ENCODE results near the gene FIS1.
"Not testable (repeated sequence)": the region's sequence is repeated elsewhere in the genome, so short reads cannot be mapped to it uniquely, and the experiment has no call there.

Gene FIS1

GRCh38 chr7:101244375-101245146, at the start of gene FIS1:
TSS of gene FIS1 (minus strand) at chr7:101245081. CDS start at chr7:101245004, 77 bp downstream.
- no peak for FAIRE-seq

DNA sequence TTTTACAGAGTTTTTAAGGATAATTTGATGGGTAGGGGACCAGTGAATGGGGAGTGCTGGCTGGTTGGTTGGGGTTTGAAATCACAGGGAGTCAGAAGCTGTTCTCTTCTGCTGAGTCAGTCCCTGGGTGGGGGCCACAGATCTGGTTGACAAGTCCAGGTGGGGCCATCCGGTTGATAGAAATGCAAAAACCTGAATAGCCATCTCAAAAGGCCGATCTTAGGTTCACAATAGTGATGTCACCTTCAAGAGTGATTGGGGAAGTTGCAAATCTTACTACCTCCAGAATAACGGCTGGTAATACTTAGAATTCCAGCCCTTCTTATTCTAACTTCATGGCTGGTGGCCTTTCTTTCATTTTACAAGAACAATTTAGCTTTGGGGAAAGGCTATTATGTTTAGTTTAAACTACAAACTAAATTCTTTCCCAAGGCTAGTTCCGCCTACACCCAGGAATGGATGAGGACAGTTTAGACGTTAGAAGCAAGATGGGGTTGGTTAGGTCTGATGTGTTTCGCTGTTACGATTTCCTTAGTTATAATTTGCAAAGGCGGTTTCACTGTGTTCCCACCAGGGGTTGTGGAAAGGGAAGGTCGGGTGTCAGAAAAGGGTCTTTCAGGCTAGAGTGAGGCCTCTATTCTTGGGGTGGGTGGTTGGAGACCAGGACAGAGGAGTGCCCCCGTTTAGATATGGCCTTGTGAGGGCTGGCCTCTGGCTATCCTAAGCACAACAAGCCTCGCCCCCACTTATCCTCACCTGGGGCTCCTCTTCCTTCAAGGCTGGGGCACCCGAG, 49.4 kb upstream of the FIS1 start:
- FAIRE-seq: no peak

DNA sequence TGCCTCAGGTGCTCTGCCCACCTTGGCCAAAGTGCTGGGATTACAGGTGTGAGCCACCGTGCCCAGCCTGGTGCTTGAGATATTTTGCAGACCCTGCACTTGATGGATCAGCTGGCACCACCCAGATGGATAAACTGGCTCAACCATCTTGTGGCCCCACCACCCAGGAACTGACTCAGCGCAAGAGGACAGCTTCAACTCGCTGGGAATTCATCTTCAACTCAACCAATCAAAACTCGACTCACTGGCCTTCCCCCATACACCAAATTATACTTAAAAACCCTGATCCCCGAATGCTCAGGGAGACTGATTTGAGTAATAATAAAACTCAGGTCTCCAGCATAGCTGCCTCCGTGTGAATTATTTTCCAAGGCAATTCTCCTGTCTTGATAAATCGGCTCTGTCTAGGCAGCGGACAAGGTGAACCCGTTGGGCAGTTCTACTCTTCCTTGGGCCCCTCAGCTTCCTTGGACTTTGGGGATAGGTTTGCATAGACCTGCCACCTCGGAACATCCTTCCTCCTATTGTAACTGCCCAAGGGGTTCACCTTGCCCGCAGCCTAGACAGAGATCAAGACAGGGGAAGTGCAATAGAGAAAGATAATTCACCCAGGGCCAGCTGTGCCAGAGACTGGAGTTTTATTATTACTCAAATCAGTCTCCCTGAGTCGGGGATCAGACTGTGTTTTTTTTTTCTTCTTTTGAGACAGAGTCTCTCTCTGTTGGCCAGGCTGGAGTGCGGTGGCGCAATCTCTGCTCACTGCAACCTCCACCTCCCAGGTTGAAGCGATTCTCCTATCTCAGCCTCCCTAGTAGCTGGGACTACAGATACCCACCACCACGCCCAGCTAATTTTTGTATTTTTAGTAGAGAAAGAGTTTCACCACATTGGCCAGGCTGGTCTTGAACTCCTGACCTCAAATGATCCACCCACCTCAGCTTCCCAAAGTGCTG, 48.5 kb upstream of the FIS1 start:
- not testable (repeated sequence) for FAIRE-seq

DNA sequence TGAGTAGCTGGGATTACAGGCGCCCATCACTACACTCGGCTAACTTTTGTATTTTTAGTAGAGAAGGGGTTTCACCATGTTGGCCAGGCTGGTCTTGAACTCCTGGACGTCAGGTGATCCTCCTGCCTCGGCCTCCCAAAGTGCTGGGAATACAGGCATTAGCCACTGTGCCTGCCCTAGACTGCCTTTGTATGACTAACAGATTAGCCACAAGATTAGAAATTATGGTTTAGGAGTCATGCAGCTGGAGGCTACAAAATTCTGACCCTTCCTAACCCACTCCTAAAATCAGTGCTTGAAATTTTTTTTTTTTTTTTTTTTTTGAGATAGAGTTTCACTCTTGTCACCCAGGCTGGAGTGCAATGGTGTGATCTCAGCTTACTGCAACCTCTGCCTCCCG, 47.7 kb upstream of the FIS1 start:
- FAIRE-seq: not testable (repeated sequence)

DNA sequence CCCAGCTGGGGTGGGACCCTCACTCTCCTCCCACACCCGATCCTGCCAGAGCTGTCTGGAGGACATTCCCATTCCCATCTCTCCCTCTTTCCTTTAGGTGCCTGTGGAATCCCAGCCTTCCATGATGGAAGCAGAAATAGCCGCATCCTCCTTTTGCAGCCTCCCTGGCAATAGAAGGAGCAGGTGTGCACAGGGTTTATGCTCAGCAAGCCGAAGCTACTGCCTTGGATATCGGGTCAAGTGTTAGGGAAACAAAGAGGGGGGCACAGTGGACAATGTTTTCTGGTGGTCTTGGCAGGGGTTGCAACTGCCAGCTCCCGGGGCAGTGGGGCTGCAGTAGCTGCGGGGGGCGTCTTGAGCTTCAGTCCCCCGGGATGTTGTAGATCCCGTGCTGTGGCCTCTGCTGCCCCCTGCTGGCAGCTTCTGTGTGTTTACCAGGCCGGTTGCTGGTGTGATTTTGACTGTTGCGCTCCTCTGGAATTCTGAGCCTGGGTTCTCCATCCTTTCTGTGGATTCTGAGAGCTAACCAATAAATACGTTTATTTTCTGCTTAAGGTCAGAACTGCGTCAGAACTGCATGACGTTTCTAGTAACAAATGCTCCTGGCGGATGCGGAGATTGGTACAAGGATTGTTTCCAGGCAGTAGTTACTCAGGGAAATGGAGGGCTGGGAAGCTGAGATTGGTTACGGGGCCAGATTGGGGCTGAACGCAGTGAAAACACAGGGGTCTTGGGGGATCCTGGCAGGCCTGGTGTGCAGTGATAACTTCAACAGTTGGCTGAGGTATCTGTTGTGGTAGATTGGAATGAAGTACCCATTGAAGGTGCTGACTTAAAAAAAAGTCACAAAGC, 45.5 kb upstream of the FIS1 start:
- peak; percentile 76 for FAIRE-seq

- not testable (repeated sequence) for FAIRE-seq
Observed at GRCh38 chr7:101289687-101290086, 44.8 kb upstream of the FIS1 start.

DNA sequence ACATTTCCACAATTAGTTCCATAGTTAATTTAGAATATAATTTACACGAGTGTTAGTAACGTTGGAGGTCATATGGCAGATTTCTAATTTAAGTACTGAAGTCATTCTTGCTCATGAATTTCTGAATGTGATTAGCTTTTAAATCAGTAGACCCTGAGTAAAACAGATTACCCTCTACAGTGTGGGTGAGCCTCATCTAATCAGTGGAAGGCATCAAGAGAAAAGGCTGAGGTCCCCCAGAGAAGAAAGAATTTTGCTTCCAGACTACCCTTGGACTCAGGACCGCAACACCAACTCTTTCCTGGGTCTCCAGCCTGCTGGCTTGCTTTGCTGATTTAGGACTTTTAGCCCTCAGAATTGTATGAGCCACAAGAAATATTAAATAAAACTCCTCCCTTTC, 43.6 kb upstream of the FIS1 start:
- no peak for FAIRE-seq

DNA sequence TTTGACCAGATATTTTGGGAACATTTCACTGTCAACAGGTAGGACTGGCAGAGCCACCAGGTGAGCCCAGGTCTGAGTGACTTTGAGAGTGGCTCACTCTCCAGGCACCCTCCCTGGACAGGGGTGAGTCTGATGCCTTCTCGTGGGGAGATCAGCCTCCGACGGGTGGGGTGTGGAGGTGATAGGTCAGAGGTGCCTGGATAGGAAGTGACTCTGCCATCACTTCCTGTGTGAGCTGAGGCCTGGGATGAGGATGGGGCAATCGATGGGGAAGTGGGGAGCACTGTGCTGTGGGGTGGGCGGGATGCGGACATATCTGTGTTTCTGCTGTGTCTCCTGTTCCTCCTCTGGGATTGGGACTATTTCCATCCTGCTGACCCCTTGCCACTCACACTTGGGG, 42.2 kb upstream of the FIS1 start:
- FAIRE-seq: no peak

GRCh38 chr7:101285880-101286279, 41.0 kb upstream of the FIS1 start:
- not testable (repeated sequence) for FAIRE-seq

DNA sequence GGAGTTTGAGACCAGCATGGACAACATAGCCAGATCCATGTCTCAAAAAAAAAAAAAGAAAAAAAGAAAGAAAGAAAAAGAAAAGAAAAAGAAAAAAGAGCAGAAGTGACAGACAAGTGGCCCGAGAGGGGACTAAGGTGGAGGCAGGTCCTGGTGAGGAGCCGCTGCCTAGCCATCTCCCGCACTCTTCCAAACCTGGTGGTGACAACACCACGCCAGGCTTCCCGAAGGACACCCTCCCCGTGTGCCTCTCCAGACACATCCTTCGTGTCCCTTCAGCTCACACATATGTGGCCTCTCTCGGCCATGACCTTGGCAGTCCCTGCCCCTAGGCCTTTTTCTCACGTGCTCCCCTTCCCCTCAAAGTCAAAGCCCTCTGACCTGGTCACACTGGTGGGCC, 40.3 kb upstream of the FIS1 start:
- FAIRE-seq: no peak

GRCh38 chr7:101280912-101281311, 36.0 kb upstream of the FIS1 start:
- FAIRE-seq: not testable (repeated sequence)

DNA sequence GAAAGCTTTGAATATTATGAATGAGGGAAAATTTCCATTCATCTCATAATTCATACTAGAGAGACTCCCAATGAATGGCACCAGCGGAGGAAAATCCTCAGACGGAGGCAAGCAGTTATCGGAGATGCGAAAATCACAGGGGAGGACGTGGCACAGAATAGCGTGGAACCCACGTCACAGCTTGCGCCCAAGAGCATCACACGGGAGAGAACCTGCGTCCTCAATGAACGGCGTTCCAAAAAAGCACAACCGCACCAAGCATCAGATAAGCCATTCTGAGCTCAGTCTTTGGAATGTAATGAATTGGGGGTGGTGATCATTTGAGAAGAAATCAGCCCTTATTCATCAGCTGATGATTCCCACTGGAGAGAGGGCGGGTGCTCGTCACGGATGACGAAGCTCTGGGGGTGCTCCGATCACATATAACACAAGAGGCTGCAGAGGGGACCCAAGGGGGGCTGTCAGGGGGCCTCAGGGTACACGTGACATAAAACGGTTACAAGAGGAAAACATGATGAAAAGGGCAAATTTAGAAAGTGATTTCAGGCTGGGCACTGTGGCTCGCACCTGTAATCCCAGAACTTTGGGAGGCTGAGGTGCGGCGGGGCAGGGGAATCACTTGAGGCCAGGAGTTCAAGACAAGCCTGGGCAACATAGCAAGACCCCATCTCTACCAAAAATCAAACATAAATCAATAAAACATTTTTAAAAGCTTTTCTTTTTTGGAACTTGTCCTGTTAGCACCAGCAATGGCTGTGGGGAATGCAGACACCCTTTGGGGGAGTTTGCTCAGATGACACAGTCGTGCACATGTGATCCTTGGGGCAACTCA, 33.8 kb upstream of the FIS1 start:
- no peak for FAIRE-seq

DNA sequence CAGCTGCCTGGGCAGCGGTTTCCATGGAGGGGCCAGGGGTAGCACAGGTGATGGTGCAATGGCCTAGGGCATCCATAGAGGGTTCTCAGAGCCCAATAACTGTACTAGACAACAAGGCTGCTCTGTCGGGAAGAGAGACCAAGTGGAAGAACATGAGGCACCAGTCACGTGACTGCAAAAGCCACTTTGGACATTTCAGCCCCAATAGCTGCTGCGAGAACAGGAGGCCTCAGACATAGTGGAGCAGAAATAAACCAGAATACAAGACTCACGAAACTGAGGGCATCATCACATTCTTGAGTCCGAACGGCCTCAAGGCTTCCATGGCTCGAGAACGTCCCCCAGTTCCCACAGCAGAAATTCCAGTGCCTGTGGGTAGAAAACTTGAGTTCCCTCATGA, 32.3 kb upstream of the FIS1 start:
- no peak for FAIRE-seq

- FAIRE-seq: no peak
Observed at GRCh38 chr7:101273206-101273605, 28.3 kb upstream of the FIS1 start.

DNA sequence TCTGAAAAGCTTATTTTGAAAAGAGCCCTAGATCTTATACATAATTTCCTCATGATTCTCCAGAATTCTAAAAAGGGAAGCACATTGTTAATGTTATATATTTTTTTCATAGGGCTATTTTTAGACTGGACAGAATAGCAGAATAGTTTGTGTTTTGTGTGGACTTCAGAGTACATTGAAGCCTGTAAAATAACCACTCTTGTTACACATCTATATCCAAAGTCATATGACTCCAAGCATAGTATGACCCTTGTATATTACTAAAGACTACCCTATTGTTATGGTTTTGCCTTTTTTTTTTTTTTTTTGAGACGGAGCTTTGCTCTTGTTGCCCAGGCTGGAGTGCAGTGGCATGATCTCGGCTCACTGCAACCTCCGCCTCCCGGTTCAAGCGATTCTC, 26.1 kb upstream of the FIS1 start:
- no peak for FAIRE-seq

- no peak for FAIRE-seq
Observed at GRCh38 chr7:101269664-101270063, 24.8 kb upstream of the FIS1 start.

- FAIRE-seq: no peak
Observed at GRCh38 chr7:101265622-101266516, 21.0 kb upstream of the FIS1 start.

DNA sequence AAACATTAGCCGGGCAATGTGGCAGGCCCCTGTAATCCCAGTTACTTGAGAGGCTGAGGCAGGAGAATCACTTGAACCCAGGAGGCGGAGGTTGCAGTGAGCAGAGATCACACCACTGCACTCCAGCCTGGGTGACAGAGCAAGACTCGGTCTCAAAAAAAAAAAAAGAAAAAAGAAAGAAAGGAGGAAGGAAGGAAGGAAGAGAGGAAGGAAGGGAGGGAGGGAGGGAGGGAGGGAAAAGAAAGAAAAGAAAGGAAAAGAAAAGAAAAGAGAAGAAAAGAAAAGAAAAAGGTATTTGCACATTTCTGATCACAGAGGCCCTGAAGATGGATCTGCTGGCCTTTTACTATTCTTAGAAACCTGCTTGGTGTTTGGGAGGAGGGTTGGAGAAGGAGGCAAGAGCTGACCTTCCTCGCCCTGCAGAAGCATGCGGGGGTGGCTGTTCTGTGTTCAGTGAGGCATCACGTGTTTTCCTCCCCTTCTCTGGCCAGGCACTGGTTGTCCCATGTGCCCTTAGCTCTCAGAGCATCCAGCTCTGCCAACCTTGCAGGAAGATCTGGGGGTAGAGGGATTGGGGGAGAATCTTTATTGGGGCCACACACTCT, 19.3 kb upstream of the FIS1 start:
- not testable (repeated sequence) for FAIRE-seq

DNA sequence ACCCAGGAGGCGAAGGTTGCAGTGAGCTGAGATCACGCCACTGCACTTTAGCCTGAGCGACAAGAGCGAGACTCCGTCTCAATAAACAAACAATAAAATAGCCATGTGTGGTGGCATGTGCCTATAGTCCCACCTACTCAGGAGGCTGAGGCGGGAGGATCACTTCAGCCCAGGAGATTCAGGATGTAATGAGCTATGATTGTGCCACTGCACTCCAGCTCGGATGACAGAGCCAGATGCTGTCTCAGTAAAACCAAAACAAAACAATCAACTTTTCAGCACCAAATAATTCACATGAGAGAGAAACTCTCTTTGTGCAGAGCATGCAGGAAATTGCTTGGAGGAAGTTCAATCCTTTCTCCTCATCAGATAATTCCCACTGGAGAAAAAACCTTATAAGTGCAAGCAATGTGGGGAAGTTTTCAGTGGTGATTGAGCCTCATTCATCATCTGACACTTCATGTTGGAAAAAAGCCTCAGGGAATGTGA, 13.4 kb upstream of the FIS1 start:
- no peak for FAIRE-seq
